IPS-NIHi7 (cell line): ENCODE data around the gene SLC25A6.
A peak's percentile ranks its signal among the peaks of the same experiment; 100 is the strongest.
"Not testable (repeated sequence)": the region's sequence is repeated elsewhere in the genome, so short reads cannot be mapped to it uniquely, and the experiment has no call there.

Source experiments
- DNase-seq: peaks from one replicate; pipeline ENCODE4 v3.0.0; 2012; ENCODE audit warnings: mixed read lengths; ENCODE audit errors: extremely low spot score

SLC25A6 gene

GRCh38 chrX:1412551-1413161 is 20.7 kb upstream of the SLC25A6 start:
- no peak for DNase-seq

- no peak for DNase-seq
Measured at GRCh38 chrX:1411326-1411725, 19.4 kb upstream of the SLC25A6 start.

- no peak for DNase-seq
Measured at GRCh38 chrX:1407035-1407434, 15.1 kb upstream of the SLC25A6 start.

GRCh38 chrX:1405769-1406168 is 13.9 kb upstream of the SLC25A6 start:
- DNase-seq = not testable (repeated sequence)

GRCh38 chrX:1403867-1404266 is 12.0 kb upstream of the SLC25A6 start:
- DNase-seq = not testable (repeated sequence)

- no peak for DNase-seq
Measured at GRCh38 chrX:1403228-1403627, 11.3 kb upstream of the SLC25A6 start.

GRCh38 chrX:1401611-1402430 is 9.9 kb upstream of the SLC25A6 start:
- DNase-seq = no peak

GRCh38 chrX:1400742-1401471 is 9.0 kb upstream of the SLC25A6 start:
- peak; percentile 68 for DNase-seq

GRCh38 chrX:1400049-1400448 is 8.1 kb upstream of the SLC25A6 start:
- DNase-seq = no peak

- no peak for DNase-seq
Measured at GRCh38 chrX:1398431-1399340, 6.8 kb upstream of the SLC25A6 start.

- no peak for DNase-seq
Measured at GRCh38 chrX:1397441-1398270, 5.7 kb upstream of the SLC25A6 start.

- DNase-seq = no peak
Measured at GRCh38 chrX:1397001-1397400, 5.1 kb upstream of the SLC25A6 start.

GRCh38 chrX:1395646-1396216 is 3.8 kb upstream of the SLC25A6 start:
- no peak for DNase-seq

GRCh38 chrX:1394731-1395501 is 3.0 kb upstream of the SLC25A6 start:
- DNase-seq = no peak

GRCh38 chrX:1393871-1394615 is 2.1 kb upstream of the SLC25A6 start:
- no peak for DNase-seq

GRCh38 chrX:1392376-1393068 is 609 bp upstream of the SLC25A6 start:
- peak; percentile 72 for DNase-seq

GRCh38 chrX:1391370-1391706 is 575 bp downstream of the SLC25A6 start:
- peak; percentile 87 for DNase-seq

- no peak for DNase-seq
Measured at GRCh38 chrX:1390621-1391369, 1.1 kb downstream of the SLC25A6 start.
